HG02763 (cell line): ENCODE results near the gene CPNE6.

Experiments used
- ATAC-seq: cut with Tn5 transposase; IDR thresholded peaks from one replicate; pipeline ENCODE4 v1.9.1; 2021; ENCODE audit warnings: mild to moderate bottlenecking, moderate library complexity; ENCODE audit not compliant: unreplicated experiment

Gene CPNE6

DNA sequence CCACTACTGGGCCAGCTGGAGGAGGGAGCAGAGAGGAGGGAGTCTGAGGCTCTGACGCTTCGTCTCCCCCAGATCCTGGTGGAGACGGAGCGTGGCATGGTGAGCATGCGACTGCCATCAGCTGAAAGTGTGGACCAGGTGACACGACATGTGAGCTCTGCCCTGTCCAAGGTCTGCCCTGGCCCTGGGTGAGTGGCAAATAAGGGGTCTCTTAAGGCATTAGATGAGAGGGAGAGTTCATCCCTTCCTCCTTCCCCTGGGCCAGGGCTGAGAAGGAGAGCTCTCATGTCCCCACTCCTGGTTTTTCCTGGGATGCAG, 17.1 kb upstream of the CPNE6 start:
- ATAC-seq = no peak

DNA sequence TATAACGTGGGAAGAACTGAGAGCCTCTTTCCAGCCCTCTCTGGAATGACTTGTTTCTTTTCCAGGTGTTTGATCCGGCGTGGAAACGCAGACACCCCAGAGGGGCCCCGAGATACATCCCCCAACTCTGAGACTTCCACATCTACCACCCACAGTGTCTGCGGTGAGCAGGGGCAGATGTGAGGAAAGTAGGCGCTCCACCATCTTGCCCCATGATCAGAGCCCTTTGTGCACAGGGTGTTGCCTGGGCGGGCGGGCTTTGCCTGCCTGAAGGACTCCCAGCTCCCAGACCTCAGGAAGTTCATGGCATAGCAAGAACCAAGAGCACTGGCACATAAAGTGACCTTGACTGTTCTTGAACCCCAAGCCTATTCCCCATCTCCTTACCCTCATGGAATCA, 16.7 kb upstream of the CPNE6 start:
- no peak for ATAC-seq

DNA sequence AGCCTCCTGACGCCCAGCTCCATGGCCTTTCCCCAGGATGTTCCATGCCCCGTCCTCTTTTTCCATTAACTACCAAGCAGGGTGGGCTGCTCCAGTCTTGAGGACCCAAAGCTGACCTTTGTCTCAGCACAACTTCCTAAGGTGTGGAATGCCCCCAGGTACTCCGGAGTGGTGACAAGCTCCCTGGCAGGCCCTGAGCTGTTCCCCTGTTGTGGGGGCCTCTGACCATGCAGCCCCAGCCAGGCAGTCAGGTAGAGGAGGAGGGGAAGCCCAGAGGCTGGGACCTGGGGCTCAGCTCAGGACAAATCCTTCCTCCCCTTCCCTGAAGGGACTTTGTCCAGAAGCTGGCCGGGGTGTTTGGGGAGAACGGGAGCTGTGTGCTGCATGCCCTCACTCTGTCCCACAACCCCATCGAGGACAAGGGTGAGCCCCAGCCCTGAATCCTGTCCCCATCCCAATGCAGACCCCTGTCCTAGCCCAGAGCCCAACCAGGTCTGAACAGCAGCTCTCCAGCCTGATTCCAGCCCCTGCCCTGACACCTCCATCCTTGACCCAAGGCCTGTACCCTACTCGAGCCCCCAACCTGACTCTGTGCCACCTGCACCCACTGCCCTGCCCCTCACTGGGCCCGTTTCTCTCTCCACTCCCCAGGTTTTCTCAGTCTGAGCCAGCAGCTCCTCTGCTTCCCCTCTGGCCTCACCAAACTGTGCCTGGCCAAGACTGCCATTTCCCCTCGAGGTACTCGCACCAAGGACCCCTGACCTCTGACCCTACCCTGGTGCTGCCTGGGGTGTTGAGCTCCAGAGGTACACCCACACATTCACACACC, 15.2 kb upstream of the CPNE6 start:
- no peak for ATAC-seq

DNA sequence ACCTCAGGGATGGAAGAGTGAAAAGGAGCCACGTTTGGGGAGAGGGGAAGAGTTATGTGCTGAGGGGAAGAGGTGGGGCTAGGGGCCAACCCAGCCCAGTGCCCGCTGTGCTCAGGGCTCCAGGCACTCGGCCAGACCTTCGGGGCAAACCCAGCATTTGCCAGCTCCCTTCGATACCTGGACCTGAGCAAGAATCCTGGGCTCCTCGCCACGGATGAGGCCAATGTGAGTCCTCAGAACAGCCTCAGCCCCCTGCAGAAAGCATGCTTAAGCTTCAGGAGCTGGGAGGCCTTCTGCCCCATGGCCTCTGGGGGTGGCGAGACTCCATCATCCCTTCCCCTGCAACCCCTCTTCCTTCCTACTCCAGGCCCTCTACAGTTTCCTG, 14.6 kb upstream of the CPNE6 start:
- no peak for ATAC-seq

DNA sequence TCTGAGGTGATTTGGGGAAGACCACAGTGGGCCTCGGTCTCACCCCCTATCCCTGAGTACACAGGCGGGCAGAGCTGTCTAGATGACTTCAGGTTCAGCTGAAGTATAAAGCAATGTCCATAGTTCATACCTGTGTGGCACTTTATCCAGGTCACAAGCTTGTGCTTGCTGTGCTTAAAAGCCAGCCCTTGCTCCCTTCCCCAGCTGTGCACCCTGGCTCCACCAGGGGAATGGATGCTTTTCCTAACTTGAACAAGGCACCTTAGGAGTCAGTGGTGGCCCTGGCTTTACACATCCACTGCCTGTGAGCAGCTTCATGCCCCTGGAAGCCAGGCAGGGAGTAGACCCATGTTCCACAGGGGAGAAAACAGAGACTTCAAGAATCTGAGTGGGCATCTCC, 14.1 kb upstream of the CPNE6 start:
- ATAC-seq = no peak

DNA sequence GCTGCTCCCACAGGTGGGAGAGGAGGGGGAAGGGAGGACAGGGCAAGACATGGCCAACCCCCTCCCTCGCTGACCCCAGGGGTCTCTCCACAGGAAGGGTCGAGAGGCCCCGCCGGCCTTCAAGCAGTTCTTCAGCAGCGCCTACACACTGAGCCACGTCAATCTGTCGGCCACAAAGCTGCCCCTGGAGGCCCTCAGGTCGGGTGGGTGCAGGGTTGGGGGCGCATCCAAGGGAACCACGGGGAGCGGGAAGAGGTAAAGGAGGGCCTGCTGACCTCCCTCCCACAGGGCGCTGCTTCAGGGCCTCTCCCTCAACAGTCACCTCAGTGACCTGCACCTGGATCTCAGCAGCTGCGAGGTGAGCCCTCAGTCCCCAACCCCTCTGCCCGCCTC, 13.5 kb upstream of the CPNE6 start:
- no peak for ATAC-seq

DNA sequence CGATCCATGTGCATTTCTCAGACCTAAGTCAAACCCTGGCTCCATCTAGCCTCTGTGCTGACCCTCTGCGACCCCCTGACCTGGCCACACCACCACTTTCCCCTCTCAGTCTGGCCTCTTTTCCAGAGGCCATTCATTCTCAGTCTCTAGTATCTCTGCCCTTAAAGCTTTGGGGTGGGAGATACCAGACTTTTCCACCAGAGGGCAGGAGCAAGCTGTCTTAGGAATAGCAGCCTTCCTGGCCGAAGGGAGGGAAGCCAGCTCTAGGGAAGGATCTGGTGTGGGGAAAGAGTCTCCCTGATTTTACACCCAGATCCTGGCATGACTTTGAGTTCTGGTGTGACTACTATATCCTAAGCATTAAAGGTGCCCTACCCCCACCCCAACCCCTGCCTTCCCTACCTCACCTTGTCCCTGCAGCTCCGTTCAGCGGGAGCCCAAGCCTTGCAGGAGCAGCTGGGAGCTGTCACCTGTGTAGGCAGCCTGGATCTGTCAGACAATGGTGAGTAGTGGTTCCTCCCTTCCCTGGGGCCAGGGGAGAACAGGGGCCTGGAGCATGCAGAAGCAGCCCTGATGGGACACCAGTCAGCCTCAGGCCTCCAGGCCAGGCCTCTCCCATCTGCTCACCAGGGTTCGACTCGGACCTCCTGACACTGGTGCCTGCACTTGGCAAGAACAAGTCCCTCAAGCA, 13.0 kb upstream of the CPNE6 start:
- peak; percentile 60 for ATAC-seq

DNA sequence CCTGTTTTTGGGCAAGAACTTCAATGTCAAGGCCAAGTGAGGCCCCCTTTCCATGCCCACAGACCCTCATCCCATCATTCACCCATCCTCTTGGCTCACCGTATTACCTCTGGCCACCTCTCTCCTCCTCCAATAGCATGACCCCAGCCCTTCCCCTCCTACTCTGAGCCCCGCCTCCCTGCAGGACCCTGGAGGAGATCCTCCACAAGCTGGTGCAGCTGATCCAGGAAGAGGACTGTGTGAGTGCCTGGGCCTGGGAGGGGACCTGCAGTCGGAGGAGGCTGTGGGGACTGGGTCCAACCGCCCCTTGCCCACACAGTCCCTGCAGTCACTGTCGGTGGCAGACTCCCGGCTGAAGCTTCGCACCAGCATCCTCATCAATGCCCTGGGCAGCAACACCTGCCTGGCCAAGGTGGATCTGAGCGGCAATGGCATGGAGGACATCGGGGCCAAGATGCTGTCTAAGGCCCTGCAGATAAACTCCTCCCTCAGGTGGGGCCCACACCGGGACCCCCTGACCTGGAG, 12.3 kb upstream of the CPNE6 start:
- no peak for ATAC-seq

DNA sequence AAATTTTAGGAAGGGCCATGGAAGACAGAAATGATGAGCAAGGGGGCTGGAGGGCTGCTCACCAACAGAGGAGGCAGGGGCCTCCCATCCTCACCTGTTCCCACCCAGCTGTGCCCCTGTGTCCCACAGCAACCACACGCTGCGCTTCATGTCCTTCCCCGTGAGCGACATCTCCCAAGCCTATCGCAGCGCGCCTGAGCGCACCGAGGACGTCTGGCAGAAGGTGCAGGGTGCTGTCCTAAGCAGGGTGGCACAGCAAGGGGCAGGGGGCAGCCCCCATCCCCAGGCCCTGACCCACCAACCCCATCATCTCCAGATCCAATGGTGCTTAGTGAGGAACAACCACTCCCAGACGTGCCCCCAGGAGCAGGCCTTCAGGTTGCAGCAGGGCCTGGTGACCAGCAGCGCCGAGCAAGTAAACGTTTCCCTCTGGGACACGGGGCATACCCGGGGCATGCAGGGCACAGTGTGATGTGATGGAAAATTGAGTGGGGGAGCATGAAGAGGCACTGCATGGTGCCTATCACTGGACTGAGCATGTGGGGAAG, 11.4 kb upstream of the CPNE6 start:
- no peak for ATAC-seq

DNA sequence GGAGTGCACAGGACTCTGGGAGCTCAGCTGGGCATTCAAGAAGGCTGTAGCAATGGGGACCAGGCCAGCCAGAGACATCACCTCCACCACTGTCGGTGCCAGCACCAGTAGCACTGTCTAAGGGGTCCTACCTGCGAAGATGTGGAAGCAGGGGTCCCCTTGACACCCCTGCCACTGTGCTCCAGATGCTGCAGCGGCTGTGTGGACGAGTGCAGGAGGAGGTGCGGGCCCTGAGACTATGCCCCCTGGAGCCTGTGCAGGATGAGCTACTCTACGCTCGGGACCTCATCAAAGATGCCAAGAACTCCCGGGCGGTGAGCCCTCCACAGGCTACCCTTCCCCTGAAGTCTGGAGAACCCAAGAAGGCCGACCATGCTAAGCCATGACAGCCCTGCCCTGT, 10.9 kb upstream of the CPNE6 start:
- no peak for ATAC-seq

DNA sequence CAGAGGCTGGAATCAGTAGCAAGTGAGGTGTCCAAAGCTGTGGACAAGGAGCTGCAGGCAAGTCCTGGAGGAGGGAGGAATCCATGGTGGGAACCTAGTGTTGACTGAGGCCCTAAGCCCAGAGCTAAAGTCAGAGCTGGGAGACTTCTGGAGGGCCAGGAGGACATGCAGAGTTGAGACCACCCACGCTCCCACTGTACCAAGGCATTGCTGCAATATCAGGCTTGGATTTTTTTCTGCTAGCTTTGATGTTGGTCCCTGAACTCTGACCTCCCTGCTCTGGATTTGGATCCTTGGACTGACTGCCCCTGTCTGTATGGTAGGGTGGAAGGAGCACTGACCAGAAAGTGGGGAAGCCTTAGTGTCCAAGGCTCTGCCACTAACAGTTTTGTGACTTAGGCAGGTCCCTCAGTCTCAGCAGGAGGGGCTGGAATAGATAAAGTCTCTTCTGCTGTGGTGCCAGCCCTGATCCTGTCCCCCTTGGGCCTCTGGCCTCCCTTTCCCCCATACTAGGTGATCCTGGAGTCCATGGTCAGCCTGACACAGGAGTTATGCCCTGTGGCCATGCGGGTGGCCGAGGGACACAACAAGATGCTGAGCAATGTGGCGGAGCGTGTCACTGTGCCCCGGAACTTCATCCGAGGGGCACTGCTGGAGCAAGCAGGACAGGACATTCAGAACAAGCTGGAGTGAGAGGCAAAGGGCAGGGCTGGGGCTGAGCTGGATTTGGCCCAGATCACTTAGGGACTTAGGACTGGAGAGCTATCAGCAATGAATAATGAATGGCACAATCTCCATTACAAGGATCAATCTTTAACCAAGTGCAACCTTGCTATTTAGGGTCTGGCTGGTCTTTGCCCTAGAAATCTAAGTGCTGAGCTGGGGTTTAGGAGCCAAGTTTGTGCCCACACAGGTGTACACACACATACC, 10.1 kb upstream of the CPNE6 start:
- no peak for ATAC-seq

DNA sequence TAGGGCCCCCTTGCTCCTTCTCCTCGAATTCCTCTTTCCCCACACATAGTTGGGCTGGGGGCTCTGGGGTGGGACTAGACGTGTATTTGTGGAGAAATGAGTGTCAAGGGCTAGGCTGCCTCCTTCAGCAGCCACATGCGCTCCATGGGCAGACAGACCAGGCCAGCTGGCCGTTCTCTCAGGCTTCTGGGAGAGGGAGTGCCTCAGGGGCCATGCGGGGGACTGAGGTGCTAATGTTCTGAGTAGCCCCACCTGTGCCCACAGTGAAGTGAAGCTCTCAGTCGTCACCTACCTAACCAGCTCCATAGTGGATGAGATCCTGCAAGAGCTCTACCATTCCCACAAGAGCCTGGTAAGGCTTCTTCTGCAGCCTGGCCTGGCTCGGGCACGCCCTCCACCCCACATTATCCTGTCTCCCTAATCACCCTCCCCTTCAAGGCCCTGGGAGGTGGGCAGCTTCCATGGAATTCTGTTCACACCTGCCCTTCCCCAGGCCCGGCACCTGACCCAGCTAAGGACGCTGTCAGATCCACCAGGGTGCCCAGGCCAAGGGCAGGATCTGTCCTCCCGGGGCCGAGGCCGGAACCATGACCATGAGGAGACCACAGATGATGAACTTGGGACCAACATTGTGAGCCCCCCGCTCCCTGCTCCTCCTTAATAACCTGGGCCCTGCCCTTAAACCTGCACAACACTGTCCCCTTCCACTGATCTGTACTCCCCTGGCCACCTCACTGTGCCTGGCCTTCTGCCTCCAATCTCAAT, 9.0 kb upstream of the CPNE6 start:
- no peak for ATAC-seq

DNA sequence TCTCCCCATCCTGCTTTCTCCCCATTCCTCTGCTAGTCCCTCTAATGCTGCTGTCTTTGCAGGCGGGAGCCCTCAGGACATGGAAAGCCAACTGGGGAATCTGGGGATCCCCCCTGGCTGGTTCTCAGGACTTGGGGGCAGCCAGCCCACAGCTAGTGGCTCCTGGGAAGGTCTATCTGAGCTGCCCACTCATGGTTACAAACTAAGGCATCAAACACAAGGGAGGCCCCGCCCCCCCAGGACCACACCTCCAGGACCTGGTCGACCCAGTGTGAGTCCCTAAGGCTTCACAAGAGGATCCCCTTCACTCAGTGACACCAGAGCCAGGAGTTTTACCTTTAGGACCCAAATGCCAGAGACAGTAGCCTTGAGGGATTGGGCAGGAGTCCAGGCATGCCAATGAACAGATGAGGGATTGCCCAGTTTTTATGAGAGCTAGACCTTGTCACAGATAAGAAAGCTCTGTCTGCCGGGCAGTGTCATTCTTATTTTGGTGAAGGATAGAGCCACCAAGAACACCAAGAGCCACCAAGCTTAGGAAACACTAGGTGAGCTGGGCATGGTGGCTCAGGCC, 8.0 kb upstream of the CPNE6 start:
- ATAC-seq = no peak

DNA sequence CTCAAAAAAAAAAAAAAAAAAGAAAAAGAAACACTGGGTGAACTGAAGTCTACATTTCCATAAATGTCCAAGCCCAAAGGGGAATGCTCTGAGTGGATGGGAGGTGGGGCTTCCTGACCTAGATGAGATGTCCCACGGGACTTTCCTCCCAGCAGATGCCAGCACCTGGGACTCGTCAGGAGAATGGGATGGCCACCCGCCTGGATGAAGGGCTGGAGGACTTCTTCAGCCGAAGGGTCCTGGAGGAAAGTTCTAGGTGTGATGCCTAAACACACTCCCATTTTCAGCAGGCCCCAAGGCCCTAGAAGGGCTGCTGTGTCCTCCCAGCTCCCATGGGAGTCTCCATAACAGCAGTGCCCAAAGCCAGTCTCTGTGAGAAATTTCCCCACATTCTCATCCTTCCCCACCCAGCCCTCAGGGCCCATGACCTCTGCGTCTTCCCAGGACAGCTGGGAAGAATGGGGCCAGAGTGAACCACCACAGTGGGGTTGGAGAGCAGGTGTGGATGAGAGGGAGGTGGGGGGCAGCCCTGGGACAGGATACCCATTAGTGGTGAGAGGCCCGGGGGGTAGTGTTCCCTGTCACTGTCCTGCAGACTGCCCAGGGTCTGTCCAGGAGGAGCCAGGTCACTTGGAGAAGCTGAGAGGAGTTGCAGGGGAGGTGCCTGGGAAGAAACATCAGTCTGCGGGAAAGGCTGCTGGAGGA, 7.1 kb upstream of the CPNE6 start:
- no peak for ATAC-seq

DNA sequence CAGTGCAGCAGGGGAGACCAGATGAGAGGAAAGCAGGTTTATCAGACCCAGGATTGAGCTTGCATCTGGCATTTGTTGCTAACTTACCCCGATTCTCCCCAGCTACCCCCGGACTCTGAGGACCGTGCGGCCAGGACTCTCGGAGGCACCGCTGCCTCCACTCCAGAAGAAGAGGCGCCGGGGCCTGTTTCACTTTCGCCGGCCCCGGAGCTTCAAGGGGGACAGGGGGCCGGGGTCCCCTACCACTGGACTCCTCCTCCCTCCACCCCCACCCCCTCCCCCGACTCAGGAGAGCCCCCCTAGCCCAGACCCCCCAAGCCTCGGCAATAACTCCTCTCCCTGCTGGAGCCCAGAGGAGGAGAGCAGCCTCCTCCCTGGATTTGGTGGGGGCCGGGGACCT, 6.5 kb upstream of the CPNE6 start:
- no peak for ATAC-seq

DNA sequence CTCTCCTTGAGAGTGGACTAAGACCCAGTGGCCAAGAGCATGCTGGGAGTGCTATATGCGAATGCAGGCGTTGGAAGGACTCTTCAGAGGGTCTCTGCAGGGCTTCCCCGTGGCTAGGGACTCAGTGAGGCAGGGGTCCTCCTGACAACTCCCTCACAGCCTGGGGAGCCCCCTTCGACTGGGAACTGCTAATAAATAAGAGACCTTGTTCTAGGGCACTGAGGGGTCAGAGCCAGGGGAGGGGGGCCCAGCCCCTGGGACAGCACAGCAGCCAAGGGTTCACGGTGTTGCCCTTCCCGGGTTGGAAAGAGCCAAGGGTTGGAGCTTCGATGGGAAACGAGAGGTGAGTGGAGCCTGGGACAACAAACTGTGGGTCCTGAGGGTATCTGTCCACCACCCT, 6.0 kb upstream of the CPNE6 start:
- no peak for ATAC-seq

DNA sequence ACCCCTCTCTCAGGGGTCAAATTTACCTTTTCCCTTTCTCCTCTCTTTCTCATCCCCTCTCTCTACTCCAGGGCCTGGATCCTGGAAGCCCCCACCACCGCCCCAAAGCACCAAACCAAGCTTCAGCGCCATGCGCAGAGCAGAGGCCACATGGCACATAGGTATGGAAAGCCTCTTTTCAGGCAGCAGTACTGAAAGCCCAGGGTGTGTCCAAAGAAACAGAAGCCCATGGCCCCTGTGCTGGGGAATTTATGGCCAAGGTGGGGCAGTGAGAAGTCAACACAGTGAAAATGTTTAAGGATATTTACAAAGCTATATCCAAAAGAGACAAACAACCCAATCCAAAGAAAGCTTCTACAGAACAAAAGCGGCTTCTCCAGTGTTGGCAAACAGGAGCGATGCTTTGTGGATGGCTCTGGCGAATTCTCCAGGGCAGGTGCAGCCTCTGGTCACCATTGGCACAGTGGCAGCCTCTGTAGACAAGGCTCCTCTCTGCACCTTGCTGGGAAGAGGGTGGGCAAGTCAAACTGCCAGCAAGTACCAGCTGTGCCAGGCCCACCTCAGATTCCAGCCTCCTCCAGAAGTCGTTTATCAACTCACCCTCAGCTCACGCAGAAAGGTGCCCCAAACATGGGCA, 4.7 kb upstream of the CPNE6 start:
- no peak for ATAC-seq

DNA sequence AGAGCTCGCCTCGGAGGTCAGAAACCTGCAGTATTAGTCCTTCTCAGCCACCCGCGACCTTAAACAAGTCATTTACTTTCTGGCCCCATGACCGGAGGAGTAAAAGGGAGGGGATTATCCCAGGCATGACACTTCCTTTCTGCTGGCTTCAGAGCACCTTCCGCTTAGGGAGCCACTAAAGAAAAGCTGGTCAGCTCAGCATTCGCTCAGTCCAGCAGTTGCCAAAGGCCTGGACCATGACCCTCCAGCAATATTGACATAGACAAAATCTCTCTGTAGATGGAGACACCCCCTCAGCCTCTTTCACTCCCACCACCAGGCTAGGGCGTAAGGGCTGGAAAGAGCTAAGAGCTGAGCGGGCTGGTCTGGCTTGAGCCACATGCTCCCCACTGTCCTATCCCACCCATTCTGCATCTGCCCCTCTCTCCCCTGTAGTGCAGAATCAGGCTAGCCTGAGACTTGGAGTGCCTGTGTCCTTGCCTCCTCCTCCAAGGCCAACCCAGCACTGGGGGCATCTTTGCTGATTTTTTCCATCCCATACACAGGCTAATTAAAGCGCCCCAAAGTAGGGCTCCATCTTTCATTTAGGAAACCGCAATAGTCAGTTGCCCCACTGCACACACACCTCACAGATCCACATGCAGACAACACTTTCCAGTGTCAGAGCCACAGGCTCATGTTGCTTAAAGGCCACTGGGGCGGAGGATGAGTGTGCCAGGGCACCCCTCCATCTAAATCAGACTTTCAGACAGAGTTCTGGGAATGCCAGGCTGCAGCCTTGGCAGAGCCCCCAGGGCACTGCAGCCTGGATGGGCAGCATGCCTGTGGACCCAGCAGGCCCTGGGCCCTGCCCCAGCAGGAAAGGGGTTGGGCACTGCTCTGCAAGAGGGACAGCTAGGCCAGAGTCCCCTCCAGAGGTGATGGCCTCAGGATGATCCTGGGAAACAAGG, 4.0 kb upstream of the CPNE6 start:
- no peak for ATAC-seq
